GM12891 (cell line): ENCODE data around the gene GMPS. TPM values are rescaled to one million over a fixed set of nuclear protein-coding genes. Genes with fewer than 3 reads are reported as not detected.
"Not testable (repeated sequence)": the region's sequence is repeated elsewhere in the genome, so short reads cannot be mapped to it uniquely, and the experiment has no call there.

Experiments
- DNase-seq: peaks from one replicate; pipeline ENCODE4 v3.0.0; 2011; ENCODE audit warnings: low spot score; ENCODE audit not compliant: insufficient read length
- FAIRE-seq: peaks from 2 replicates; lab custom pipeline; 2011; peaks lifted over from hg19 to GRCh38; lab: Jason Lieb, UNC
- PAX5 ChIP-seq: IDR thresholded peaks from 2 replicates; pipeline ENCODE4 v1.6.1; 2011; ENCODE audit warnings: low read length, moderate library complexity, mild to moderate bottlenecking; ENCODE audit not compliant: insufficient read depth, severe bottlenecking
- POLR2A ChIP-seq: IDR thresholded peaks from 2 replicates; pipeline ENCODE4 v1.6.1; 2011; ENCODE audit warnings: low read depth, low read length, control low read depth
- POLR2AphosphoS5 ChIP-seq: IDR thresholded peaks from 2 replicates; pipeline ENCODE4 v1.6.1; 2011; ENCODE audit warnings: low read depth, low read length, control low read depth
- POU2F2 ChIP-seq: IDR thresholded peaks from 2 replicates; pipeline ENCODE4 v1.6.1; 2011; ENCODE audit warnings: low read depth, mild to moderate bottlenecking, control low read depth, low read length, moderate library complexity
- SPI1 ChIP-seq: IDR thresholded peaks from 2 replicates; pipeline ENCODE4 v1.6.1; 2011; ENCODE audit warnings: low read depth, low read length, control low read depth
- TAF1 ChIP-seq: IDR thresholded peaks from 2 replicates; pipeline ENCODE4 v1.6.1; 2011; ENCODE audit warnings: low read depth, low read length, control low read depth
- polyA plus RNA-seq: library from polyadenylated mRNA; unstranded; fragments of >200 nt; gene quantifications from one replicate; pipeline ENCODE4 v1.2.1, GENCODE V29; 2012; ENCODE audit warnings: low read depth, missing spikeins, inconsistent platforms; ENCODE audit not compliant: missing spikeins

Gene GMPS
- 65.7 TPM for polyA plus RNA-seq

DNA sequence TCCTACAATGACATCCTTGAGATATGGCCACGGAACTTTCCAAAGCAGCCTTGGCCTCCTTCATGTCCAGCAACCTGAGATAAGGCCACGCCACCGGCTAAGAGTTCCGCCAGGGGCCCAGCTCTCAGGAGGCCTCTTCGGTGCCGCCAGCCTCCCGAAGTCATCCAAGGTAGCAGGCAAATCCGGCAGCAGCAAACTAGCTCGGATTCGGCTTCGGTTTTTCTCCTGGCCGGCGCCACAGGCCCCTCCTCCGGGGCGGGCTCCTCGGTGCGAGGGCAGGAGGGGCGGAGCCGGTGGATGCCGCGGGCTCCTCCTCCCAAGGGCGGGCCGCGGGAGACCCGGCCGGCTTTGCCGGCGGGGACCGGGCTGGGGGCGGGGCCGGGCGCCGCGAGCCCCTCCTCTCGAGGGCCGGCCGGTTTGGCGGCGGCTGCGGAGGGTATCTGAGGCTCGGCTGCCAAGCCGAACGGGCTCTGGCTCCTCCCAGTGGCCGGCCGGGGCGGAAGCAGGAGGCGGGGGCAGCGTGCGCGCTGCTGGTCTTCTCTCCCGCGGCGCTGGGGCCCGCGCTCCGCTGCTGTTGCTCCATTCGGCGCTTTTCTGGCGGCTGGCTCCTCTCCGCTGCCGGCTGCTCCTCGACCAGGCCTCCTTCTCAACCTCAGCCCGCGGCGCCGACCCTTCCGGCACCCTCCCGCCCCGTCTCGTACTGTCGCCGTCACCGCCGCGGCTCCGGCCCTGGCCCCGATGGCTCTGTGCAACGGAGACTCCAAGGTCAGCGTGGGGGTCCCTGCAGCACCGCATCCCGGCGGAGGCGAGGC is at the start of gene GMPS:
Gene GMPS (plus strand): TSS at position 518 of the 812 bp plus-strand sequence. CDS start 221 bp downstream, at position 739.
- no peak for TF ChIP-seq PAX5
- TF ChIP-seq POLR2AphosphoS5: peak; percentile 73
- peak; percentile 45 for TF ChIP-seq TAF1
- peak; percentile 77 for TF ChIP-seq POLR2A
- FAIRE-seq: peak; percentile 78
- peak; percentile 93 for DNase-seq

GRCh38 chr3:155828490-155829098 is 41.9 kb upstream of the GMPS start:
- peak; percentile 55 for FAIRE-seq
- DNase-seq: not testable (repeated sequence)

GRCh38 chr3:155835341-155836071 is 34.9 kb upstream of the GMPS start:
- FAIRE-seq (no peak), DNase-seq (no peak)
- TF ChIP-seq SPI1: no peak
- TF ChIP-seq POLR2AphosphoS5: no peak
- TF ChIP-seq POLR2A: no peak
- no peak for TF ChIP-seq POU2F2
- TF ChIP-seq TAF1: no peak
- no peak for TF ChIP-seq PAX5

DNA sequence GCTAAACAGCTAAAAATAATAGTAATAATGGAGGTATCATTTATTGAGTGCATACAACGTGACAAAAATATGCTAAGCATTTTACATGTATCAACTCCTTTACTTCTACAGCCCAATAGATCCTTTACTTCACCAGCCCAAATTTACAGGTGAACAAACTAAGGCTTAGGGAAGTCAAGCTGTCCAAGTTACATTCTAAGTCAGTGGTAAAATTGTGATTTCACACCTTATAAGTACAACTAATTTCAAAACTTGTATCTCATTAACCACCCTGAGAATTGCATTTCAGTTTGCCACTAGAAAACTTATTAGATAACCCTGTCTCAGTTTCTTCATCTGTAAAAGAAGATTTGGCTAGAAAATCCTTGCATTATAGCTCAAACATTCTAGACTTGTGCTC is 26.9 kb upstream of the GMPS start:
- FAIRE-seq (no peak), DNase-seq (no peak)

GRCh38 chr3:155846119-155846518 is 24.3 kb upstream of the GMPS start:
- TF ChIP-seq POLR2AphosphoS5: no peak
- 0 out of 2 replicates have a peak, but pooled peaks have one; percentile 4 for TF ChIP-seq SPI1
- DNase-seq (no peak), FAIRE-seq (no peak)

More for the DNA sequence above, 26.9 kb upstream of the GMPS start:
- TF ChIP-seq PAX5 (no peak), POLR2A (no peak), SPI1 (no peak)

GRCh38 chr3:155847993-155848392 is 22.5 kb upstream of the GMPS start:
- DNase-seq (no peak), FAIRE-seq (no peak)
- TF ChIP-seq TAF1 (no peak), POU2F2 (no peak), POLR2AphosphoS5 (no peak), POLR2A (no peak), SPI1 (no peak), PAX5 (no peak)

DNA sequence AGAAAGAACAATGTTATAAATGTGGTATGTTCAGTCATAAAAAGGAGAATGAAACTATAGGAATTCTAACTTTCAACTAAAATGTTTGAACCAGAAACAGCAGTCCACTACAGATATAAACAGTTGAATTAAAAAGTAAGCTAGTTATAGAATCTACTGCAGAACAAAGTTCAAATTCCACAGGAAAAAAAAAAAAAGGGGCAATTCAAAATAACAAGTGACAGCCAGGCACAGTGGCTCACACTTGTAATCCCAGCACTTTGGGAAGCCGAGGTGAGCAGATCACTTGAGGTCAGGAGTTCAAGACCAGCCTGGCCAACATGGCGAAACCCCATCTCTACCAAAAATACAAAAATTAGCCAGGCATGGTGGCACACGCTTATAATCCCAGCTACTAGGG is 21.0 kb upstream of the GMPS start:
- DNase-seq, FAIRE-seq: not testable (repeated sequence)

DNA sequence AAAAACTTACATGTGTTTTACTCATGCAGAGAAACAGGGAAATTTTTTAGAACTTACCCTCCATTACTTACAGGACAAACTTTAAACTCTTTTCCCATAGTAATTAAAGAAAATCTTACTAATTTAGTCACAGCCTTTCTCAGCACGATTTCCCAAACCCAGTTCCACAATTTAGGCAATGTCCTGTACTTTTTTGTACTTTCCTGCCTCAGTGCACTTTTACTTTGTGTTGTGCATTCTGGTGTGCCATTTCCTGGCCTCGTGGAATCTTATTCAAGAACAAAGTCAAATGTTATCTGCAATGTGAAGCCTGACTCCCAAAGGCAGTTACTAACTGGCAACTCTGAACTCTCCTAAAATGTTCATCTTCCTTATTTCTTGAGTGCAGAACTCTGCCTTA is 18.1 kb upstream of the GMPS start:
- no peak for FAIRE-seq
- DNase-seq: no peak
- TF ChIP-seq POLR2AphosphoS5: no peak
- TF ChIP-seq POU2F2: no peak
- TF ChIP-seq PAX5: no peak
- no peak for TF ChIP-seq SPI1
- no peak for TF ChIP-seq TAF1
- no peak for TF ChIP-seq POLR2A

GRCh38 chr3:155853214-155854140 is 17.0 kb upstream of the GMPS start:
- FAIRE-seq: no peak
- no peak for TF ChIP-seq POLR2AphosphoS5
- no peak for TF ChIP-seq SPI1
- TF ChIP-seq POLR2A: no peak; the same call in 1 of the 2 replicates
- no peak for TF ChIP-seq POU2F2
- TF ChIP-seq TAF1: no peak
- no peak for TF ChIP-seq PAX5
- no peak for DNase-seq
